GM23248 (cell line): Measurements from ENCODE around the gene FAM174B. TPM values are rescaled to one million over a fixed set of nuclear protein-coding genes. Genes with fewer than 3 reads are reported as not detected.

Experiments used
- DNase-seq: peaks from one replicate; pipeline ENCODE4 v3.0.0-alpha.2; 2015
- H2AFZ ChIP-seq: fragments of 200-600 bp; sonication (generic); 2 replicates; pipeline ENCODE4 v1.6.1; 2016; ENCODE audit warnings: antibody characterized with exemption
- H3F3A ChIP-seq: fragments of 200-600 bp; sonication (generic); 2 replicates; pipeline ENCODE4 v1.6.1; 2016; ENCODE audit warnings: mild to moderate bottlenecking, antibody characterized with exemption, mixed run types; ENCODE audit not compliant: insufficient read depth
- H3K27ac ChIP-seq: fragments of 200-600 bp; sonication (generic); 2 replicates; pipeline ENCODE4 v1.5.1; 2016; ENCODE audit warnings: mild to moderate bottlenecking
- H3K27me3 ChIP-seq: fragments of 200-600 bp; sonication (generic); replicated peaks from 2 replicates; pipeline ENCODE4 v1.6.1; 2016; ENCODE audit warnings: mild to moderate bottlenecking; ENCODE audit not compliant: insufficient read depth
- H3K36me3 ChIP-seq: fragments of 200-600 bp; sonication (generic); 2 replicates; pipeline ENCODE4 v1.6.1; 2016; ENCODE audit warnings: low read depth, mild to moderate bottlenecking
- H3K4me1 ChIP-seq: fragments of 200-600 bp; sonication (generic); 2 replicates; pipeline ENCODE4 v1.6.1; 2016; ENCODE audit warnings: mild to moderate bottlenecking; ENCODE audit not compliant: insufficient read depth
- H3K4me2 ChIP-seq: fragments of 200-600 bp; sonication (generic); one replicate; pipeline ENCODE4 v1.6.1; 2016; ENCODE audit warnings: mild to moderate bottlenecking; ENCODE audit not compliant: unreplicated experiment
- H3K4me3 ChIP-seq: fragments of 200-600 bp; sonication (generic); 2 replicates; pipeline ENCODE4 v1.5.1; 2016; ENCODE audit warnings: mild to moderate bottlenecking
- H3K79me2 ChIP-seq: fragments of 200-600 bp; sonication (generic); 2 replicates; pipeline ENCODE4 v1.6.1; 2016; ENCODE audit warnings: mild to moderate bottlenecking; ENCODE audit not compliant: insufficient read depth
- H3K9ac ChIP-seq: fragments of 200-600 bp; sonication (generic); 2 replicates; pipeline ENCODE4 v1.6.1; 2016; ENCODE audit warnings: mild to moderate bottlenecking
- H3K9me2 ChIP-seq: fragments of 200-600 bp; sonication (generic); 2 replicates; pipeline ENCODE4 v1.6.1; 2016; ENCODE audit warnings: mixed run types, mild to moderate bottlenecking, moderate library complexity; ENCODE audit not compliant: insufficient read depth
- H3K9me3 ChIP-seq: fragments of 200-600 bp; sonication (generic); one replicate; pipeline ENCODE4 v1.6.1; 2017; ENCODE audit warnings: low read depth
- H4K20me1 ChIP-seq: fragments of 200-600 bp; sonication (generic); 2 replicates; pipeline ENCODE4 v1.6.0; 2016; ENCODE audit not compliant: insufficient read depth
- EZH2 ChIP-seq: fragments of 200-600 bp; sonication (generic); IDR thresholded peaks from 2 replicates; pipeline ENCODE4 v1.6.1; 2018; ENCODE audit warnings: antibody characterized with exemption, mild to moderate bottlenecking; ENCODE audit not compliant: insufficient read depth, poor library complexity, severe bottlenecking
- EZH2phosphoT487 ChIP-seq: fragments of 200-600 bp; sonication (generic); IDR thresholded peaks from 2 replicates; pipeline ENCODE4 v1.6.1; 2018; ENCODE audit warnings: antibody characterized with exemption, moderate library complexity, mild to moderate bottlenecking, low read depth; ENCODE audit not compliant: insufficient read depth
- WGBS, 2 experiments: methylation state at CpG; one replicate each; pipeline ENCODE4 v1.1.6; 2015 to 2017; ENCODE audit warnings: low lambda C conversion rate in 2 of 2, low coverage in 1 of 2; ENCODE audit errors: missing lambda C conversion rate in 2 of 2; 5-methylcytosine and 5-hydroxymethylcytosine counted together
- in situ Hi-C: fragments of 300-500 bp; cut with MboI; formaldehyde crosslinking; loops from 2 replicates; pipeline ENCODE4 v1.15.0; 2020
- polyA plus RNA-seq: library from polyadenylated mRNA; unstranded; fragments of >200 nt; fragmentation: Nextera tagmentation; extraction: Ambion mirVana; gene quantifications from 2 replicates; pipeline ENCODE4 v1.2.1, GENCODE V29; 2016
- total RNA-seq: library from RNA; depleted of rRNA; stranded (reverse); fragments of >200 nt; shearing (Covaris generic); gene quantifications from 2 replicates; pipeline ENCODE4 v1.2.3, GENCODE V29; 2014

Gene FAM174B
- total and polyA plus RNA-seq, 2 experiments from 2014 or later = 1.8 to 4.4 TPM

DNA sequence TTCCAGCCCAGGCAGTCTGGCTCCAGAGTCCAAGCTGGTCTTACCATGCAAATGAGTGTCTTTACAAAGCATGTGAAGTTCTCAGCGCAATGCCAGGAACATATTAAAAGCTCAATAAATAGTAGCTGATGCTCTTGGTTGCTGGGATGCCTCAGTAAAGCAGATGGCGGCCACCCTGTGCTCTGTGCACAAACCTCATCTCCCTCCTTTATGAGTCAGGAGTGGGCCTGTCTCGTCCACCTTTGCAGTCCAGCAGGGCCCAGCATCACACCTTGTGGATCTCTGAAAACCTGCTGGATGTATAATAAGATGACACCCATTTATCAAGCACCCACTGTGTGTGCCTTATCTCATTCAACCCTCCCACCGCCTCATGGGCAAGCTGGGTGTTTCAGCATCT, 42.7 kb downstream of the FAM174B start:
- H3K4me1 ChIP-seq = no peaks in the 10 kb centered on the region; the same call in 1 of the 2 replicates
- no peak for DNase-seq
- H3K9me2 ChIP-seq = no peaks in the 10 kb centered on the region
- H2AFZ ChIP-seq = no peak overlapping the region
- 78 to 83% methylated on average over 4 of the region's 4 CpGs for WGBS, 2 experiments
- H3K4me2 ChIP-seq = no peak overlapping the region
- TF ChIP-seq EZH2phosphoT487 (no peak), EZH2 (no peak)
- H3K9ac ChIP-seq = no peak overlapping the region
- H4K20me1 ChIP-seq = no peaks in the 10 kb centered on the region
- no peak overlapping the region for H3K27ac ChIP-seq
- no peaks in the 10 kb centered on the region for H3K36me3 ChIP-seq
- no peaks in the 10 kb centered on the region for H3F3A ChIP-seq
- H3K9me3 ChIP-seq = no peaks in the 10 kb centered on the region
- no peak overlapping the region for H3K4me3 ChIP-seq
- in situ Hi-C loops = no loop called here
- H3K27me3 ChIP-seq = no peaks in the 10 kb centered on the region
- no peaks in the 10 kb centered on the region for H3K79me2 ChIP-seq

DNA sequence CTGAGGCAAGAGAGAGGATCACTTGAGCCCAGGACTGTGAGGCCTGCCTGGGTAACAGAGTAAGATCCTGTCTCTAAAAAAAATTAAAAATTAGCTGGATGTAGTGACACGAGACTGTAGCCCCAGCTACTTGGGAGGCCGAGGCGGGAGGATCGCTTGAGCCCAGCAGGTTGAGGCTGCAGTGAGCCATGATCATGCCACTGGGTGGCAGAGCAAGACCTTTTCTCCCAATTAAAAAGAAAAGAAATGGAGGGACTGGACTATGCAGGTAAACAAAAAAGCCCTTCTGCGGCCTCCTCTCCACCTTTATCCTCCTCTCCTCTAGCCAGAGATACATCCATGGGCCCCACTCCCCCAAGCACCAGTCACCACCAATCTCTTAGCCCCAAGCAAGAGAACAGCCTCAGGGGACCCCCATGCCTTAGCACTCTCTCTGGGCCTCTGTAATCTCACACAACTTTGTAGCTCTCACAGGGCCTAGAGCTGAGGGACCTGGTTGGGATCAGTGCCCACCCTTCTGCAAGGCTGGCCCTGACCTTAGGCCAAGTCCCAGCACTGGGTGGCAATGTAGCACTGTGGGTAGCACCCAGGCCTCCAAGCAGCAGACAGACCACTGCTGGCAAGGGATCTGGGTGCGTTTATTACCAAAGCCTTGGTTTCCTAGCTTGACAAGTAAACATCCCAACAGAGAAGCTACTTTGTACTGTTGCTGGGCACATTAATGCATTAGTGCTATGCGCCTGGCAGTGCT, 43.4 kb downstream of the FAM174B start:
- Histone ChIP-seq H3K4me3 (no peak overlapping the region), H3K9me2 (no peaks in the 10 kb centered on the region)
- no peak for DNase-seq

DNA sequence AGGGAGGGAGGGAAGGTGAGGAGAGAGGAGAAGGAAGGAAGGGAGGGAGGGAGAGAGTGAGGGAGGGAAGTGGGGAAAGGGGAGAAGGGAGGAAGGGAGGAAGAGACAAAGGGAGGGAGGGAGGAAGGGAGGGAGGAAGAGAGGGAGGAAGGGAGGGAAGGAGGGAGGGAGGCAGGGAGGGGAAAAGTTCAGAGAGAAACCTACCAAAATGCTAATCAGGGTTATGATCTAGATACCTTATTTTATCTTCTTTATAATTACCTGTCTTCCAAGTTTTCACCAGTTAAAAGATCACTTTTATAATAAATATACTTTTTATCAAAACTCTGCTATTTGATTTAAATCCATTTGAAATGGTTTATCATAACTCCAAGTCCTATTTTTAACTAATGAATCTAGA, 44.4 kb downstream of the FAM174B start:
- Histone ChIP-seq H3K27ac (no peak overlapping the region), H3K9ac (no peak overlapping the region), H3K36me3 (no peaks in the 10 kb centered on the region), H3K4me3 (no peak overlapping the region), H3K4me2 (no peak overlapping the region), H3K27me3 (no peaks in the 10 kb centered on the region), H3K79me2 (no peaks in the 10 kb centered on the region), H3K4me1 (no peaks in the 10 kb centered on the region), H3K9me2 (no peaks in the 10 kb centered on the region), H3K9me3 (no peaks in the 10 kb centered on the region), H4K20me1 (no peaks in the 10 kb centered on the region), H2AFZ (no peak overlapping the region), H3F3A (no peaks in the 10 kb centered on the region)
- TF ChIP-seq EZH2 = no peak
- no peak for TF ChIP-seq EZH2phosphoT487
- in situ Hi-C loops = no loop called here
- DNase-seq = no peak

More for the DNA sequence above, 43.4 kb downstream of the FAM174B start:
- H3K27me3 ChIP-seq = no peaks in the 10 kb centered on the region
- no peak for TF ChIP-seq EZH2
- no peak for TF ChIP-seq EZH2phosphoT487
- no peak overlapping the region for H2AFZ ChIP-seq
- H4K20me1 ChIP-seq = no peaks in the 10 kb centered on the region
- no peak overlapping the region for H3K27ac ChIP-seq
- H3K4me2 ChIP-seq = no peak overlapping the region
- no peaks in the 10 kb centered on the region for H3F3A ChIP-seq
- H3K9me3 ChIP-seq = no peaks in the 10 kb centered on the region
- no peak overlapping the region for H3K9ac ChIP-seq
- H3K36me3 ChIP-seq = no peaks in the 10 kb centered on the region
- H3K79me2 ChIP-seq = no peaks in the 10 kb centered on the region
- in situ Hi-C loops = no loop called here
- H3K4me1 ChIP-seq = no peaks in the 10 kb centered on the region
- 63 to 71% methylated on average over 7 of the region's 7 CpGs for WGBS, 2 experiments

DNA sequence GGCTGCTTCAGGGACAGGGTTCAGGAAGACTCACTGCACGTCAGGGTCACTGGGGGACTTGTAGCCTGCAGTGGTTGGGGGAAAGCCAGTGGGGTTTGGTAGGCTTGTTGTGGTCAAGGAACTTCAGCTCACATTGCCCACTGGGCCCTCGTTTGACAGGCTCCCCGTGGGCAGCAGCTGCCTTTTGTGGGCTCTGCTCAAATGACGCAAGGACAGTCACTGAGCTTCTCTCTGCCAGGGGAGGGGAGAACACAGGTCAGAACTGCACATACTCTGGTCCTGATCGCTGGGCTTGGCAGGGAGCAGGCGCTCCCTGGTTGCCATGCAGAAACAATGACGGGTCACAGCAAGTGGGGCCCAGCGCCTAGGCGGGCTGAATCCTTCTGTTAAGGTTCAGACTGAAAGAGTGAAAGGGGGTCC, 45.5 kb downstream of the FAM174B start:
- TF ChIP-seq EZH2 (no peak), EZH2phosphoT487 (no peak)
- Histone ChIP-seq H3K4me2 (no peak overlapping the region), H3K4me3 (no peak overlapping the region), H3K27ac (no peak overlapping the region), H3K27me3 (no peaks in the 10 kb centered on the region), H2AFZ (no peak overlapping the region), H3K79me2 (no peaks in the 10 kb centered on the region), H3K4me1 (no peaks in the 10 kb centered on the region), H4K20me1 (no peaks in the 10 kb centered on the region), H3K9me3 (no peaks in the 10 kb centered on the region), H3K9me2 (no peaks in the 10 kb centered on the region), H3F3A (no peaks in the 10 kb centered on the region), H3K9ac (no peak overlapping the region), H3K36me3 (no peaks in the 10 kb centered on the region)
- 69 to 72% methylated on average over 8 to 9 of the region's 9 CpGs for WGBS, 2 experiments
- in situ Hi-C loops = no loop called here
- no peak for DNase-seq
